ENCODE results near the gene HNRNPR.

GRCh38 chr1:23291706-23292105 lies 52.4 kb downstream of the HNRNPR start:
- TF ChIP-seq CTCF (IDR thresholded peaks at IDR 0.05) = no peak
- no peak for TF ChIP-seq EZH2 (IDR thresholded peaks at IDR 0.05; ENCODE audit: borderline replicate concordance, insufficient read depth, low read depth, low read length, poor library complexity, severe bottlenecking)

Data from B cell (primary cell).